ENCODE data around the gene RCAN2.

- TF ChIP-seq CTCF (IDR thresholded peaks at IDR 0.05; ENCODE audit: poor library complexity, severe bottlenecking) = no peak
- no peak for TF ChIP-seq RAD21 (conservative IDR thresholded peaks at IDR 0.05)
- no peak for TF ChIP-seq REST (IDR thresholded peaks at IDR 0.05; ENCODE audit: borderline replicate concordance)
- no peak for TF ChIP-seq EZH2 (IDR thresholded peaks at IDR 0.05; ENCODE audit: borderline replicate concordance, insufficient read depth, low read length, poor library complexity, severe bottlenecking)
These were observed 273.5 kb downstream of the RCAN2 start for GRCh38 chr6:46217671-46218131.
